DMS53 treated with DMSO at 0.1 percent for 48 hours (cell line): Measurements from ENCODE around the gene ITPRIP.
A peak's percentile ranks its signal among the peaks of the same experiment; 100 is the strongest.

Experiments
- DNase-seq: peaks from one replicate; lab custom pipeline; 2025; ENCODE audit not compliant: unreplicated experiment; lab: John Stamatoyannopoulos, UW

The ITPRIP gene

GRCh38 chr10:104337985-104338735 lies at the start of gene ITPRIP:
ITPRIP (minus strand) TSS chr10:104338465; CDS start chr10:104316051, 22,414 bp downstream.
- DNase-seq = peak; percentile 14

- DNase-seq = no peak
Observed at GRCh38 chr10:104387130-104387888, 49.0 kb upstream of the ITPRIP start.

DNA sequence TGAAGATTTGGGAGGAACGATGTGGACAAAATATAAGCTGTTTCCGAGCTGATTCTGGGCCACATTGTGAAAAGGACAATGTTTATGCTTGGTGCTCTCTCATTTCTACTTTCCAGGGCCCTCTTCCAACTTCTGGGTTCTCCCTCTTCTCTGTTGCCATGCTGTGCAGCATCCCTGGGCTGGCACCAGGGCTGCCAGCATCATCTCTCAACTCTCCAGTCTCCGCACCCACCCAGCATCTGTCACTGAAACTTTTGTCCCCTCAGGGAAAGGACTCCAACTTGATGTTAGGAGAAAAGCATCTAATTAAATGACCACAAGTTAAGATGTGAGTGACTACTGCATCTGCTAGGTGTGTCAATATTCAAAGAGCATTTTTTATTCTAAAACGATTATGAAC lies 42.1 kb upstream of the ITPRIP start:
- DNase-seq = no peak

- no peak for DNase-seq
Observed at GRCh38 chr10:104376784-104377300, 38.6 kb upstream of the ITPRIP start.

DNA sequence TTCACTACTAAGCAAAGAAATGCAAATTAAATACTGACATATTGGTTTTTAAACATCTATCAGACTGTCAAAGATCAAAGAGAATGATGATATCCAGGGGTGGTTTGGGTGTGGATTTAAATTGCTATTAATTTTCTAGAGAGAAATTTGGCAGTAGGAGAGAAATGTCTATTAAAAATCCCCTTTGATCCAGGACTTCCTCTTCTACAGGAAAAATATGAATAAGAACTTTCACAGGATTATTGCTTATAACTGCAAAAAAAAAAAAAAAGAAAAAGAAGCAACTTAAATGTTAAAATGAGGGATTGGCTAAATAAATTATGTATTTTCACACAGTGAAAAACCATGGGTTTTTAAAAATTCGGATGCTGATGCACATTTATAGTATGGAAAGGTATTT lies 36.3 kb upstream of the ITPRIP start:
- no peak for DNase-seq

GRCh38 chr10:104371753-104372152 lies 33.5 kb upstream of the ITPRIP start:
- DNase-seq = no peak

DNA sequence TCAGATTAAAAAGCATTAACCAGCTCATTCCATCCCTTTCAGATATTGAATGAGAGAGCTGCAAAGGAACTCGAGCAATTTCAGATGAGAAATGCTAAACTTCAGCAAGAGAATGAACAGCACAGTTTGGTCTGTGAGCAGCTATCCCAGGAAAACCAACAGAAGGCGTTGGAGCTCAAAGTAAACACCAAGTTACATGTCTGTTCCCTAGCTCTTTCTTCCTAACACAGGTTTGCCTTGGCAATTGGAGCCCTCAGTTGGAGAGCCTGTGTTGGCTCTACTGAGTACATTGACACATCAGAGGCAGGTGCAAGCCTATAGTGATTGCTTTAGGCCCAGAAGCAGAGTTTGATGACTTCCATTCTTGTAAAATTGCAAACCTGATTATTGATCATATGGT lies 30.1 kb upstream of the ITPRIP start:
- DNase-seq = no peak

GRCh38 chr10:104367904-104368303 lies 29.6 kb upstream of the ITPRIP start:
- DNase-seq = no peak

- DNase-seq = no peak
Observed at GRCh38 chr10:104359811-104360210, 21.5 kb upstream of the ITPRIP start.

DNA sequence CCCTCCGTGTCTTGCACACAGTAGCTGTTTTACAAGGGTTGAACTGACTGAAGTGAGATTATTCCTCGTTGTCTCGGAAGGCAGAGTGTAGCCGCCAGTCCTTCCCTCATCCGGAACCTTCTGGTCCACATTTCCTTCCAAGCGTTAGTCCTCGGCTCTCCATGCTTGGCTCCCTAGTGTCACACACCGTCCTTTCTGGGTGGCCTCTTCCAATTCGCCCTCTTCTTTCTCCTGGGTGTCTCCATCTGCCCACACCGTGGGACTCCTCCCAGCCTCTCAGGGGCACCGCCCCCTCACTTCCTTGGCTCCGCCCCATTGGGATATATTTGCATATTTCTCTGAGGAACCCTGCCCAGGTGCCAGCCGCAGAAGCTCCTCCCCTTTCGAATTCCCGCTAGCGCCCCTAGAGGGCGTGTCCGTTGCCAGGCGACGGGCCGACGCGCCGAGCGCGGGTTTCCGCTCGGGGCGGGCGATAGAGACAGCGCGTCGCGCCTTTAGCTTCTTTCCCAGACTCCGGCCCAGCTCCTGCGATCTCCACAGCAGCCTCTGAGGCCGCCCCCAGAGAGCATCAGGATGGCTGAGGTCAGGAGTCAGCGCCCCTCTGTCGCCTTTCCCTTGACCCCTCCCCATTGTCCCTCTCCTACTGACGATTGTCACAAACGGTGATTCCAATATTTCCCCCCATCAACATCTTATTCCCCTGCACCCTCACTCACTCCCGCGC lies 15.2 kb upstream of the ITPRIP start, which contains the start of gene CFAP58:
TSS of gene CFAP58 (plus strand) at position 509 of the 724 bp plus-strand sequence. CDS start at position 574, 65 bp downstream.
- DNase-seq = peak; percentile 72

GRCh38 chr10:104351919-104352318 lies 13.7 kb upstream of the ITPRIP start:
- no peak for DNase-seq

DNA sequence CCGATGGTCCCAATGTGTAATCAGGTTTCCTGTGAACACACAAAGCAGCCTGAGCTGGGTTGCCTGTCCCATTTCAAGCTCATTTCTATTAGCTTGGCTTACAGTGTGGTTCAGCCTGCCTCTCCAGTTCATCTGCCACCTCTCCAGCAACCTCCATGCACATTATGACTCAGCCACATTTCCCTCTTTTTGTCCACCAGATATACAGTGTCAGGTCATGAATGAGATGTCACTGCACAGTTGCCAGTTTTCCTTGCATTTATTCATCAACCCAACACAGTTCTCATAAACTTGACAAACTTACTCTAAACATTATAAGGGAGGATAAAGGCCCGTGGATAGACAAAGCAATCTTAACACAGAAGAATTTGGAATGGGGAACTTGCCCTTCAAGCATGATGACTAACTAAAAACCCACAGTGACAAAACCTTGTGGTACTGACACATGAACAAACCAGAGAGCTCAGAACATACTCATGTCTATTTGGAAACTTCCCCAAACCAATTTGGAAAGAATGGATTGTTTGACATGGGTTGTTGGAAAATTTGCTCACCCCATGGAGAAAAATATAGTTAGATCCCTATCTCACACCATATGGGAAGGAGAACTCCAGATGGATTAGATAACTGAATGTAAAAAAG lies 12.9 kb upstream of the ITPRIP start:
- DNase-seq = no peak

GRCh38 chr10:104350127-104350635 lies 11.9 kb upstream of the ITPRIP start:
- DNase-seq = peak; percentile 42

GRCh38 chr10:104349623-104350126 lies 11.4 kb upstream of the ITPRIP start:
- DNase-seq = no peak

DNA sequence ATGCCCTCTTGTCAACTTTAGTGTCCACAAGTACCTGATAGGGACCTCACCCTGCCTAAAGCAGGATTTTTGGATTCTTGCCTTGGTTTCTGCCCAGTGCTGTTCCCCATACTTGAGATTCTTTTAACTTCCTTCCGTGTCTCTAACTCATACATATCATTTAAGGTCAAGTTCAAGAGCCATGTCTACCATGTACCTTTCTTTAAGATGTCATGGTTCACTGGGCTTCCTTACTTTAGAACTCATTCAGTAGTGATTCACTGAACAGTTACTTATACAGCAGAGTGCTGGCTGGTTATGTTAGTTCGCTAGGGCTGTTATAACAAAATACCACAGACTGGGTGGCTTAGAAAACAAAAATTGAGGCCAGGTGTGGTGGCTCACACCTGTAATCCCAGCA lies 10.3 kb upstream of the ITPRIP start:
- no peak for DNase-seq

- DNase-seq = no peak
Observed at GRCh38 chr10:104347295-104348045, 9.2 kb upstream of the ITPRIP start.

- DNase-seq = no peak
Observed at GRCh38 chr10:104345941-104346340, 7.7 kb upstream of the ITPRIP start.

DNA sequence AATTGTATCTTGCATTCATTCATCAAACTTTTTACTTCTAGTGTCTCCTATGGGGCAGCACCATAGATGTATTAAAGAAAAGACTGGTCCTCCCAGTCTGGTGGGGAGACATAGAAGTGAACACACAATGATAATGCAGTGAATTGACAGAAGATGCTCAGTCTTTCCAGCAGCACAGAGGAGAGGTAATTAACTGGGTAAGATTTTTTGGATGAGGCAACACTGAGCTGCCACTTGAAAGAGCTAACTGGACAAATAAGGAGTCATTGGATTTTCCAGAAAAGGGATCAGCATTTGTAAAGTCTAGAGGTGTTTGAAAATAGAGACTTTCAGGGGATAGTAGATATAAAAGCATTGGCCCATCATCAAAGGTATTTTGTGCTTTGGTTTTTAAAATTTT lies 7.2 kb upstream of the ITPRIP start:
- DNase-seq = no peak

DNA sequence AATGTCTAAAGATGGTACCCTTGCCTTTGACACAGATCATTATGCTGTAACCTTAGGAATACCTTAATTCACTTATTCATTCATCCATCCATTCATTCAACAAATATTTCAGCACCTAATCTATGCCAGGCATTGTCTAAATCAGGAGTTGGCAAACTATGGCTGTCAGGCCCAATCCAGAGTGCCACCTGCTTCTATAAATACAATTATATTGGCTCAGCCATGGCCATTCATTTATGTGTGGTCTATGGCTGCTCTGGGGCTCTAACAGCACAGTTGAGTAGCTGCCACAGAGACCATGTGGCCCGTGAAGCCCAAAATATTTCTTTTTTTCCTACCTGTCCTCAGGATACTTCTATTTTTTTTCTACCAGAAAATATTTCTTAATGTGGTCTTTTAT lies 6.0 kb upstream of the ITPRIP start:
- DNase-seq = no peak

- DNase-seq = no peak
Observed at GRCh38 chr10:104342941-104343411, 4.7 kb upstream of the ITPRIP start.
